GM10847 (cell line): Measurements from ENCODE around the gene TMED10.

Source experiments
- POLR2A ChIP-seq: IDR thresholded peaks from 2 replicates; pipeline ENCODE4 v1.6.1; 2011; ENCODE audit not compliant: insufficient read length; ENCODE audit errors: extremely low read depth

TMED10 gene

DNA sequence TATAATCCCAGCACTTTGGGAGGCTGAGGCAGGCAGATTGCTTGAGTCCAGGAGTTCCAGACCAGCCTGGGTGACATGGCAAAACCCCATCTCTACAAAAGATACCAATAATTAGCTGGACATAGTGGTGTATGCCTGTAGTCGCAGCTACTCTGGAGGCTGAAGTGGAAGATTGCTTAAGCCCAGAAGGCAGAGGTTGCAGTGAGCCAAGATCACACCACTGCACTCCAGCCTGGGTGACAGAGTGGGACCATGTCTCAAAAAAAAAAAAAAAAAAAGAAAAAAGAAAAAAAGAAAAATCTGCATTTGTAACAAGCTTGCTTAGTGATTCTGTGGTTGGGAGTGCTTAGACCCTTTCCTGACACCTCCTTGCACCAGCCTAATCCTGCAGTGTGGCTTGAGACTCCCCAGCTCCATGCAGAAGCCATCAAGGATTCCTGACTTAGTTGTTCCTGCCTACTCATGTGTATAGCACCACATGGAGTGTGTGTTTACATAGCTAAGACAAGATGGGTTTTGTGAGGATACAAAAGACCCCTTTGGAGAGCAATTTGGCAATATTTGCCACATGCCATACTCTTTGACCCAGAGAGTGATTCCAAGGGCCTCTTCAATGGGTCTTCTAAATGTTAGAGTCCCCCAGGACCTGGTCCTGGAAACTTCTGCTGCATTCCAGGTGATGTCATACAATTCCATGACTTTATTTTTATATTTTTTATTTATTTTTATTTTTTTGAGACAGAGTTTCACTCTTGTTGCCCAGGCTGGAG lies 5.1 kb upstream of the TMED10 start:
- TF ChIP-seq POLR2A: no peak

- no peak for TF ChIP-seq POLR2A
These were observed 703 bp downstream of the TMED10 start for GRCh38 chr14:75175677-75176141.

DNA sequence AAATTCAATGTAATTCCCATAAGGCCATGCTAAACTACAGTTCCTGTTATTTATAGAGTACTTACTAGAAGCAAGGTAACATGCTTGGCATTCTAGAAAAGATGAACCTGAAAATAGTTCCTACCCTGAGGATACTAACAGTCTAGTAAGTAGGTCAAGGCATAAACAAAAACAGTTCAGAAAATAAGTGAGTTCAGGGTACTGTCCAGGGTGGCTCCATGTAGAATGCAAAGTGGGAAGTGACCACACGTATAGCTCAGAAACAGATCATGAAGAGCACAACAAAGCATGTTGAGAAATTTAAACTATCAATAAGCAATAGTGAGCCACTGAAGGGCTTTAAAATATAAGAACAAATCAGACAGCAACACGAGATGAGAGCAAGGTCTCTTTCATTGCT lies 2.3 kb downstream of the TMED10 start:
- TF ChIP-seq POLR2A: no peak

DNA sequence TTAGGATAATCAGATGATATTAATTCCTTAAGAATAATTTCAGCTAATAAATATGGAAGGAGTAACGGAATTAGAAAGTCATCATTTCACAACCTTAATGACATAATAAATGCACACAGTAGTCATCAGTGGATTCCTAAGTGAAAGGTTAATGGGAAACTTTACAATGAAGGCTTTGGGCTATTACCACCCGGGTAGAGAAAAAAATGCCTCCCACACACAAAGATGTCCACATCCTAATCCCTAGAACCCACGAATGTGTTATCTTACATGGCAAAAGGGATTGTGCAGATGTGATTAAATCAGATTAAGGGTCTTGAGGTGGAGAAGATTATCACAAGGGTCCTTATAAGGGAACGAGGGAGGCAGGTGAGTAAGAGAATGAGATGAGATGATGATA lies 5.6 kb downstream of the TMED10 start:
- TF ChIP-seq POLR2A: no peak

DNA sequence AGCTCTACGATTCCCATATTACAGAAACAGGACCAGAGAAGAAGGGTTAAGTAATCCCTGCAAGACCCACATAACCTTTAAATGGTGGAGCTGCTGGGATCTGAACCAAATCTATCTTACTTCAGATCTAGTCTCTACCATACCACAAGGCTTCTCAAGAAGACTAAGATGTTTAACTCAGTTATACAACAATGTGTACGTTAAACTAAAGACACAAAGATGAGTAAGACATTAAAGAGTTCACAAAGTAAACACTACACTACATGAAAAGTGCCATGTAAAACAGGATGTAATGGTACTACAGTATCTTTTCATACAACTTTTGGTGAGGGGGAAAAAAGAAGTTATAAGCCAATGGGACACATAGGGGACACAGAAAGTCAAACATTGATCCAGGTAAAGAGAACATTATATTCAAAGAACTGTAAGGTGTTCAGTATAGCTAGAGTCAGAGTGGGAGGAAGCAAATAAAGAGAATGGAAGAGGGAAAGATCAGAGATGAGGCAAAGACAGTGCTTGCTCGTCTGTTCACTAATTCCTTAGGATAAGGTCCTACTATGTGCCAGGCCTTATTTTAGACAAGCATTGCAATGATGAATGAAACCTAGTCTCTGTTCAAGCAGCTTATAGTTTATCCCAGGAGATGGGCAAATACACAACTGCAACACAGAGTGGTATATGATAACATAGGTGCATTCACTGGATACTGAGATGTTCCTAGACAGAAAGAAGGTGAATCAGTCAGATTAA lies 7.7 kb downstream of the TMED10 start:
- no peak for TF ChIP-seq POLR2A

DNA sequence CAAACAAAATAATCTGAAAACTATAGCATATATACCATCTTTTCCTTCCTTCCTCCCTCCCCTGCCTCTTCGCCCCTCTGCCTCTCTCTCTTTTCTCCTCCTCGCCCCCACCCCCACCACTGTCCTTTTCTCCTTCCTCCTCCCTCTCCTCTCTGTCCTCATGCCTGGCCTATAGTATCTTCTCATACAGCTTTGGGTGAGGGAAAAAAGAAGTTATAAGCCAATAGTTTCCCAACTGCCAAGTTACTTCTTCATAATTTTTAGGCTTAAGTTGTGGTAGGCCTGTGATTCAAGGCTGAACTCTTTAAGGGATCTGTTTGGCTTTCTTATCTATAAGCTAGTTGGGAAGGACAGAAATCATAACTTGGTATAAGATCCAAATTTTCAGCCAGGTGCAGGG lies 9.1 kb downstream of the TMED10 start:
- TF ChIP-seq POLR2A: no peak

GRCh38 chr14:75165586-75166391 lies 10.6 kb downstream of the TMED10 start:
- no peak for TF ChIP-seq POLR2A

- TF ChIP-seq POLR2A: no peak
These were observed 11.6 kb downstream of the TMED10 start for GRCh38 chr14:75164809-75165208.

DNA sequence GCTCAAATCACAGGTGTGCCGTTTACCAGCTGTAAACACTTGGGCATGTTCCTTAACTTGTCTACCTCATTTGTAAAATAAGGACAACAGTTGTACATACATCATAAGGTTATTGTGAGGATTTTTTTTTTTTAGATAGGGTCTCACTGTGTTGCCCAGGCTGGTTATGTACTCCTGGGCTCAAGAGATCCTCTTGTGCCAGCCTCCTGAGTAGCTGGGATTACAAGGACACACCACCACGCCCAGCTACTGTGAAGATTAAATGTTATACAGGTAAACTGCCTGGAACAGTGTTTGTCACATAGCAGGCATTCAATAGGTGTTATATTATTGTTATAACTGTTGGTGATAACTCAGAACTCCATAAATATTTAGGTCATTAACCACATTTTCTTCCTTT lies 12.7 kb downstream of the TMED10 start:
- no peak for TF ChIP-seq POLR2A

GRCh38 chr14:75162631-75163030 lies 13.8 kb downstream of the TMED10 start:
- TF ChIP-seq POLR2A: no peak

DNA sequence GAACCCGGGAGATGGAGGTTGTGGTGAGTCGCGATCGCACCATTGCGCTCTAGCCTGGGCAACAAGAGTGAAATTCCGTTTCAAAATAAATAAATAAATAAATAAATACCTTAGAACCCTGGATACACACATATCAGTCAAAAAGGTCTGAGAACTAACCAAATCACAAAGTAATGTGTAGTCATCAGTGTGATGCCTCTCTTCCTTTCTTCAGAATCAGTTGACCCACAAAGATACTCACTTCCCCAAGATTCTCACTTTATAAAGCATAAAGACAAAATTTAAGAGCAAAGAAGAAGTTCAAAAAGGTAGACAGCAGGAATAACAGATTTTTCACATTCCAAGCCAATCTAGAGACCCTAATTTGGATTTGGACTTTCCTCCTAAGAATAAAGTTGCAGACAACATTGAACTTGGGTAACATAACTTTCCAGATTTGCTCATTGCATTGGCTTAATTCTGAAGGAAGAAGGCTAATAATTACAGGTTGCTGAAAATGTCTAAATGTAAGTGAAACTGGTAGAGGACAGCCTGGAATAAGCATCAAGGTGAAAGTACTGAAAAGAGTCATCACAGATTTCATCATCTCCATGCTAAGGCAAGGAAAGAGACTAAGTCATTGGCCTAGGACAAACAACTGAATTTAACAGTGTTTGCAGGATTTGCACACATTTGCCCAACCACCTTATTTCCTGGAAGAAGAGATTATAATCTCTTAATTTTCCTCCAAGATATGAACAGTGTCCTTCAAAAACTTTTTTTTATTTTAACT lies 17.4 kb downstream of the TMED10 start:
- TF ChIP-seq POLR2A: no peak

DNA sequence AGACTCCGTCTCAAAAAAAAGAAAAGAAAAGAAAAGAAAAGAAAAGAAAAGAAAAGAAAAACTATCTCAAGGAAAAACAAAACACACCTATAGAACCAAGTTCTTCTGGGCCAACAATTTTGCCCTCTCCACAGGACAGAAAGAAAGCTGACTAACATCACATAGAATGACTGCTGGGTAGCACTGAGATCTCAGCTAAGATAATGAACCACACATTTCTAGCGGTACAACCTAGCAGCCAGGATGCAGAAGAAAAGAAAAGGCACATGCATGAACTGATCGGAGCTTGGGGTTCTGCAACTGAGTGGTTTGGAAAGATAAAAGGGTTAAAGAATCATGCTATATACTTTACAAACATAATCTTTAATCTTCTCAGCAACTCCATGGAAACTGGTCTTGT lies 19.5 kb downstream of the TMED10 start:
- TF ChIP-seq POLR2A: no peak

DNA sequence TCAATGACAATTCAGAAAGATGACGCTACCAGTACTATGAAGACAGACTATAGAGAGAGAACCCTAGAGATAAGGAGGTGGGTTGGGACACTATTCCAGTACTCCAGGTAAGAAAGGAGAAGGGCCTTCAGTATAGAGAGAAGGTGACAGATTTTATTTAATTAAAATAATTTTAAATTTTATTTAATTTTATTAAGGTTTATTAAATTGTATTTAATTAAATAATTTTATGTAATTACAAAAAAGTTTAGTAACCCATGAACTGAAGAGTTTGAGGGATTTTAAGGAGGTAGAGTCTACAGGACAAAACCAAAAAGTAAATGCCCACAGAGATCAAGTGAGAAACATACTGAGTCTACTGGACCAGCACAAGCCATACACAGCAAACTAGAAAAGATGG lies 20.3 kb downstream of the TMED10 start:
- no peak for TF ChIP-seq POLR2A

DNA sequence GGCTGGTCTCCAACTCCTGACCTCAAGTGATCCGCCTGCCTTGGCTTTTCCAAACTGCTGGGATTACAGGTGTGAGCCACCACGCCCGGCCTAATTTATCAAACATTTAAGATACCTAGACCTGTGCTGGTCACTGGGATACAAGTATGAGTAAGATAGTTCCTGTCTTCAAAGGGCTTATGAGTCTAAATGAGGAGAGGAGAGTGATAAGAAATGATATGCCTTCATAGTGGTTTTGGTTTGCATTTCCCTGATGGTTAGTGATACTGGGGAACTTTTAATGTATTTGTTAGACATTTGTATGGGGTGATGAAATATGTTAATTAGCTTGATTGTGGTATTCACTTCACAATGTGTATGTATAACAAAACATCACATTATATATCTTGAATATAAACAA lies 21.2 kb downstream of the TMED10 start:
- no peak for TF ChIP-seq POLR2A

- TF ChIP-seq POLR2A: no peak
These were observed 23.1 kb downstream of the TMED10 start for GRCh38 chr14:75153295-75153694.
